Mammary epithelial cell (primary cell): ENCODE results near the gene RXYLT1.

Experiments
- EZH2 ChIP-seq: IDR thresholded peaks from 2 replicates; pipeline ENCODE4 v1.6.1; 2012; ENCODE audit warnings: low read length, inconsistent platforms, borderline replicate concordance
- TF ChIP-seq, protein P1 (sequence below), 2 donors: IDR thresholded peaks in 1 of 2; conservative IDR thresholded peaks in 1 of 2; 2 replicates each; pipeline ENCODE4 v1.5.1; 2011 to 2012; ENCODE audit warnings: inconsistent platforms in 2 of 2, low read length in 2 of 2, mild to moderate bottlenecking in 2 of 2, control low read depth in 1 of 2, low read depth in 1 of 2; ENCODE audit not compliant: insufficient read depth in 1 of 2; ENCODE audit errors: extremely low read depth in 1 of 2

- TF ChIP-seq, protein P1, sequence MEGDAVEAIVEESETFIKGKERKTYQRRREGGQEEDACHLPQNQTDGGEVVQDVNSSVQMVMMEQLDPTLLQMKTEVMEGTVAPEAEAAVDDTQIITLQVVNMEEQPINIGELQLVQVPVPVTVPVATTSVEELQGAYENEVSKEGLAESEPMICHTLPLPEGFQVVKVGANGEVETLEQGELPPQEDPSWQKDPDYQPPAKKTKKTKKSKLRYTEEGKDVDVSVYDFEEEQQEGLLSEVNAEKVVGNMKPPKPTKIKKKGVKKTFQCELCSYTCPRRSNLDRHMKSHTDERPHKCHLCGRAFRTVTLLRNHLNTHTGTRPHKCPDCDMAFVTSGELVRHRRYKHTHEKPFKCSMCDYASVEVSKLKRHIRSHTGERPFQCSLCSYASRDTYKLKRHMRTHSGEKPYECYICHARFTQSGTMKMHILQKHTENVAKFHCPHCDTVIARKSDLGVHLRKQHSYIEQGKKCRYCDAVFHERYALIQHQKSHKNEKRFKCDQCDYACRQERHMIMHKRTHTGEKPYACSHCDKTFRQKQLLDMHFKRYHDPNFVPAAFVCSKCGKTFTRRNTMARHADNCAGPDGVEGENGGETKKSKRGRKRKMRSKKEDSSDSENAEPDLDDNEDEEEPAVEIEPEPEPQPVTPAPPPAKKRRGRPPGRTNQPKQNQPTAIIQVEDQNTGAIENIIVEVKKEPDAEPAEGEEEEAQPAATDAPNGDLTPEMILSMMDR (conservative IDR thresholded peaks at IDR 0.05 in 1 of 2, IDR thresholded peaks at IDR 0.05 in 1 of 2; ENCODE audit: extremely low read depth in 1 of 2, insufficient read depth in 1 of 2, low read depth in 1 of 2, low read length in 2 of 2) = no peak
- TF ChIP-seq EZH2 = no peak
Observed at GRCh38 chr12:63790608-63790945, 10.9 kb downstream of the RXYLT1 start.
